ENCODE results near the gene SLC38A10. TPM values are rescaled to one million over a fixed set of nuclear protein-coding genes. Genes with fewer than 3 reads are reported as not detected.

The SLC38A10 gene
- total RNA-seq, 1 experiment from 2014 or later: 121 TPM

DNA sequence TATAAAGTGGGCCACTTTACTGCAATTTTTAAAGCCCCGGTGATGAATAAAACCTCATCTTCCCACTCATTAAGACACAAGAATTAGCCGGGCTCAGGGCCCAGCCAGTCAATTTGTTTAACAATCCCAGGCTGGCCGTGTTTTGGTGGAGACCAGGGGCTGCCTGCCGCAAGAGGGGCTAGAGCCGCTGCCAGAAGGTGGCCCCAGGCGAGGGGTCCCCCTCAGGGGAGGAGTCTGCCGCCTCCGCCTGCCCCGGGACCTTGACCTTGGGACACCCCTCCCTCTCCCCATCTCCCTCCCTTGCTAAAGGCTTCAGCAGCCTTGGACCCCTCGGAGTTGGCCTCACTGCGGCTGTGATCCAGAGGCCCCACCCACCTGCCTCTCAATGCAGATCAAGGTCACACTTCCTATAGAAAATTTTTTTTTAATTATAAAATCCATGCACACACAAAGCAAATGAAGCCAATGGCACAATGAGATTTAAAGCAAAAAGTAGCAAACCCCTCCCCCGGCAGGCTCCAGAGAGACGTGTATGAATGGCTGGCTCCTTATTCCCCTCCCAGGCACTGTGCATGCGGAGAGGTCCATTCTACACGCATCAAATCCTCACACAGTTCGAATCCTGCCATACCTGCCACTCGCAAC is 23.0 kb upstream of the SLC38A10 start:
- intact Hi-C loops (cut with micrococcal nuclease; ENCODE audit: unreplicated experiment): no loop called here
- Mint-ChIP-seq H3K4me3 (ENCODE audit: low read depth, unreplicated experiment) (no peak overlapping the region), H3K27me3 (ENCODE audit: unreplicated experiment) (peaks cover 19% of the 10 kb centered on the region), H3K4me1 (ENCODE audit: low read depth, unreplicated experiment) (no peaks in the 10 kb centered on the region), H3K36me3 (ENCODE audit: insufficient read depth, unreplicated experiment) (no peaks in the 10 kb centered on the region), H3K9me3 (ENCODE audit: low read depth, unreplicated experiment) (no peaks in the 10 kb centered on the region), H3K27ac (ENCODE audit: unreplicated experiment) (no peak overlapping the region)
- no peak for DNase-seq
- BruUV-seq (replicated peaks): no TSS peak
- TF ChIP-seq, protein P1, sequence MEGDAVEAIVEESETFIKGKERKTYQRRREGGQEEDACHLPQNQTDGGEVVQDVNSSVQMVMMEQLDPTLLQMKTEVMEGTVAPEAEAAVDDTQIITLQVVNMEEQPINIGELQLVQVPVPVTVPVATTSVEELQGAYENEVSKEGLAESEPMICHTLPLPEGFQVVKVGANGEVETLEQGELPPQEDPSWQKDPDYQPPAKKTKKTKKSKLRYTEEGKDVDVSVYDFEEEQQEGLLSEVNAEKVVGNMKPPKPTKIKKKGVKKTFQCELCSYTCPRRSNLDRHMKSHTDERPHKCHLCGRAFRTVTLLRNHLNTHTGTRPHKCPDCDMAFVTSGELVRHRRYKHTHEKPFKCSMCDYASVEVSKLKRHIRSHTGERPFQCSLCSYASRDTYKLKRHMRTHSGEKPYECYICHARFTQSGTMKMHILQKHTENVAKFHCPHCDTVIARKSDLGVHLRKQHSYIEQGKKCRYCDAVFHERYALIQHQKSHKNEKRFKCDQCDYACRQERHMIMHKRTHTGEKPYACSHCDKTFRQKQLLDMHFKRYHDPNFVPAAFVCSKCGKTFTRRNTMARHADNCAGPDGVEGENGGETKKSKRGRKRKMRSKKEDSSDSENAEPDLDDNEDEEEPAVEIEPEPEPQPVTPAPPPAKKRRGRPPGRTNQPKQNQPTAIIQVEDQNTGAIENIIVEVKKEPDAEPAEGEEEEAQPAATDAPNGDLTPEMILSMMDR (IDR thresholded peaks at IDR 0.05; ENCODE audit: unreplicated experiment): no peak
- CTCF ChIA-PET: no interaction called here

DNA sequence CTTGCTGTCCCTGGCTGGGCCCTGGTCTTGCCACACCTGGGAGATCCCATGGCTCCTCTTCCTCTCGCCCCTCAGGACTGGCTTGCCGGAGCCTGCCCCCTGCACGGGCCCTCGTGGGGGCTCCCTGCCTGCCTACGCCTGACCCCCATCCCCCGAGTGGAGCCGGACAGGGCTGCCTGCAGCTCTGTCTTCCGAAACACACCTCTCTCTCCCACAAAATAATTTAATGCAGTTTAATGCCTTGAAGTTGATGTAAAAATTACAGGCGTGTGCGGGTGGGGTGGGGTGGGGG is 22.4 kb upstream of the SLC38A10 start:
- no peaks in the 10 kb centered on the region for H3K9me3 Mint-ChIP-seq (ENCODE audit: low read depth, unreplicated experiment)
- intact Hi-C loops (cut with micrococcal nuclease; ENCODE audit: unreplicated experiment): no loop called here
- no peak overlapping the region for H3K27ac Mint-ChIP-seq (ENCODE audit: unreplicated experiment)
- CTCF ChIA-PET: no interaction called here
- no TSS peak for BruUV-seq (replicated peaks)
- no peak for DNase-seq
- H3K4me3 Mint-ChIP-seq (ENCODE audit: low read depth, unreplicated experiment): no peak overlapping the region
- TF ChIP-seq, protein P1 (IDR thresholded peaks at IDR 0.05; ENCODE audit: unreplicated experiment): no peak
- H3K4me1 Mint-ChIP-seq (ENCODE audit: low read depth, unreplicated experiment): no peaks in the 10 kb centered on the region
- H3K36me3 Mint-ChIP-seq (ENCODE audit: insufficient read depth, unreplicated experiment): no peaks in the 10 kb centered on the region
- peaks cover 22% of the 10 kb centered on the region for H3K27me3 Mint-ChIP-seq (ENCODE audit: unreplicated experiment)

DNA sequence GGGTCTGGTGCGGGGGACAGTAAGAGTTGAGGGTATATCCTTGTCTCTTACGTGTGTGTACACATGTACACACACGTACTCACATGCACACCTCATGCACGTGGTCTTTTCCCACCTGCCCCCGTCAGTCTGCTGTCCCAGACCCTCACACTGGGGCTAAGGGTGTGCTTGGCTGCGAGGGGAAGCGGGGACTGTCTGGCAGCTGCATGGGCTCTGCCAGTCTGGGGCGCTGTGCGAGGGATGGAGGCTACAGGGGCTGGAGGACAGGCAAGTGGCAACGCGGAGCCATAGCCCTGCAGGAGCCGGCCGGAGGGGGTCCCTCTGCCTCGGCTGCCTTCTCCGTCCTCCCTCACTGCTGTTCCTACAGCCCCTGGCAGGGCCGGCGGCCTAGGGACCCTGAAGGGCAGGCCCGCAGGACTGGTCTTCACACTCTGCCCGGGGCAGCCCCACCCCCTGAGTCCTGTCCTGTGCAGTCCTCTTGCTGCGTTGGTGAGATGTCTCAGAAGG is 20.8 kb upstream of the SLC38A10 start:
- DNase-seq: no peak
- Mint-ChIP-seq H3K9me3 (ENCODE audit: low read depth, unreplicated experiment) (no peaks in the 10 kb centered on the region), H3K36me3 (ENCODE audit: insufficient read depth, unreplicated experiment) (no peaks in the 10 kb centered on the region), H3K27ac (ENCODE audit: unreplicated experiment) (no peak overlapping the region), H3K4me1 (ENCODE audit: low read depth, unreplicated experiment) (no peaks in the 10 kb centered on the region), H3K4me3 (ENCODE audit: low read depth, unreplicated experiment) (no peak overlapping the region), H3K27me3 (ENCODE audit: unreplicated experiment) (peaks cover 22% of the 10 kb centered on the region)
- CTCF ChIA-PET: interaction anchor here (1.0 kb wide), 1 partner anchor 113 kb away, joined by 12 read pairs; no protein-coding TSS in a partner anchor
- TF ChIP-seq, protein P1 (IDR thresholded peaks at IDR 0.05; ENCODE audit: unreplicated experiment): no peak
- BruUV-seq (replicated peaks): no TSS peak
- intact Hi-C loops (cut with micrococcal nuclease; ENCODE audit: unreplicated experiment): no loop called here

DNA sequence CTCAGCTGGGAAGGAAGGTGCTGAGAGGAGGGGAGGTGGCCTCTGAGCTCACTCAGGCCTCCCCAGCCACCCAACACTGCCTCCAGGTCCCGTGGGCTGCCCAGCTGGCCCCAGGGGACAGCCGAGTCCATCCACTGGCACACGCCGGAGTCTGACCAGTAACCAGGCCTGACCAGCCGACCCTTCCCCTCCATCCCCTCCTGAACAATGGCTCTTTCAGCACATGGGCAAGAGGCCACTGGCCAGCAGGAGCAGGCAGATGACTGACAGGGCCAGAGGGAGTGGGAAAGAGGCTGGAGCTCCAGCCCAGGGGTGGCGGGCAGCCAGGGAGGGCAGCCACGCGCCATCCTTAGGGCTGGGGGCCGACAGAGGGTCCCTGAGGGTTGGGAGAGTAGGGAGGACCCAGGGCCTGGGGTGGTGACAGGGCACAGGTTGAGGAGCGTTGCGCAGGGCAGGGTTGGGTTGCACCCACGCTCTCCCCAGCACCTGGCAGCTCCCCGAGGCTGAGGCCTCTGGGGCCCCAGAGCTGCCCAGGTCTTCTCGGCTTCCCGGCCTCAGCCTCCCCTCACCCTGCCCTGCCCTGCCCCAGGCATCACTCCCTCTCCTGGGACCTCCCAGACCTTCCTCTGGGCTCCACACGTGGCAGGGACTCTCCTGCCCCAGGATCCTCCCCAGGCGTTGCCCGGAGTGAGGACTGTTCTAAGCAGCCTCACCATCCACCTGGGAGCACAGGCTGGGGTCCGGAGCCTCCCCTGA is 20.2 kb upstream of the SLC38A10 start:
- intact Hi-C loops (cut with micrococcal nuclease; ENCODE audit: unreplicated experiment): no loop called here
- Mint-ChIP-seq H3K27me3 (ENCODE audit: unreplicated experiment) (peaks cover 22% of the 10 kb centered on the region), H3K4me3 (ENCODE audit: low read depth, unreplicated experiment) (no peak overlapping the region), H3K27ac (ENCODE audit: unreplicated experiment) (no peak overlapping the region), H3K36me3 (ENCODE audit: insufficient read depth, unreplicated experiment) (no peaks in the 10 kb centered on the region), H3K9me3 (ENCODE audit: low read depth, unreplicated experiment) (no peaks in the 10 kb centered on the region), H3K4me1 (ENCODE audit: low read depth, unreplicated experiment) (no peaks in the 10 kb centered on the region)
- no TSS peak for BruUV-seq (replicated peaks)
- no peak for DNase-seq
- CTCF ChIA-PET: interaction anchor here (1.7 kb wide), 1 partner anchor 14 kb away, joined by 4 read pairs; no protein-coding TSS in a partner anchor
- TF ChIP-seq, protein P1 (IDR thresholded peaks at IDR 0.05; ENCODE audit: unreplicated experiment): no peak

Measured in Calu3 (cell line).